Measurements from ENCODE around the gene UPK1A.

UPK1A gene

GRCh38 chr19:35693422-35693821 is 27.1 kb downstream of the UPK1A start:
- no peak for DNase-seq

- DNase-seq, result peak; percentile 95
These were observed 27.7 kb downstream of the UPK1A start for GRCh38 chr19:35693835-35694599.

- DNase-seq, result no peak
These were observed 29.6 kb downstream of the UPK1A start for GRCh38 chr19:35695895-35696422.

- DNase-seq, result no peak
These were observed 30.5 kb downstream of the UPK1A start for GRCh38 chr19:35696835-35697234.

GRCh38 chr19:35702223-35703012 is 36.1 kb downstream of the UPK1A start:
- peak; percentile 98 for DNase-seq

GRCh38 chr19:35703343-35703742 is 37.0 kb downstream of the UPK1A start:
- DNase-seq, result no peak

- DNase-seq, result peak; percentile 68
These were observed 37.9 kb downstream of the UPK1A start, which contains the start of gene ZBTB32 for GRCh38 chr19:35704218-35704617. ZBTB32 (plus strand) TSS chr19:35704558; CDS start chr19:35714627, 10,069 bp downstream.

GRCh38 chr19:35708391-35708790 is 42.1 kb downstream of the UPK1A start:
- no peak for DNase-seq

GRCh38 chr19:35710784-35711723 is 44.7 kb downstream of the UPK1A start:
- DNase-seq, result no peak

- no peak for DNase-seq
These were observed 46.5 kb downstream of the UPK1A start for GRCh38 chr19:35712567-35713505.

- no peak for DNase-seq
These were observed 47.2 kb downstream of the UPK1A start for GRCh38 chr19:35713506-35713850.

GRCh38 chr19:35713904-35714495 is 47.7 kb downstream of the UPK1A start:
- no peak for DNase-seq

GRCh38 chr19:35714601-35715354 is 48.5 kb downstream of the UPK1A start:
- DNase-seq, result no peak

GRCh38 chr19:35715355-35715809 is 49.1 kb downstream of the UPK1A start:
- DNase-seq, result no peak

GRCh38 chr19:35715981-35716800 is 49.9 kb downstream of the UPK1A start:
- no peak for DNase-seq

GRCh38 chr19:35716801-35717664 is 50.7 kb downstream of the UPK1A start:
- peak; percentile 95 for DNase-seq

GRCh38 chr19:35717665-35718344 is 51.5 kb downstream of the UPK1A start, which contains the start of gene KMT2B:
KMT2B (plus strand) TSS chr19:35718003; CDS start chr19:35718019, 16 bp downstream.
- peak; percentile 98 for DNase-seq
